Uterus (tissue), 4 donors: ENCODE data around the gene BAZ1B. TPM values are rescaled to one million over a fixed set of nuclear protein-coding genes. Genes with fewer than 3 reads are reported as not detected.
"Not testable (repeated sequence)": the region's sequence is repeated elsewhere in the genome, so short reads cannot be mapped to it uniquely, and the experiment has no call there.

ENCODE experiments used
- DNase-seq, 2 donors: peaks; one replicate each; pipeline ENCODE4 v3.0.0-alpha.2; 2019 to 2020
- H3K27ac ChIP-seq, 2 donors: fragments of 200-600 bp; sonication (generic); 1 replicate in 1 of 2; 2 replicates in 1 of 2; pipeline ENCODE4 v1.5.1; 2016 to 2018
- H3K27me3 ChIP-seq, 2 donors: fragments of 200-600 bp; sonication (generic); one replicate each; pipeline ENCODE4 v1.5.1; 2018 to 2019; ENCODE audit warnings: control low read depth in 1 of 2
- H3K36me3 ChIP-seq, 2 donors: fragments of 200-600 bp; sonication (generic); one replicate each; pipeline ENCODE4 v1.5.1; 2019; ENCODE audit warnings: control low read depth in 1 of 2
- H3K4me1 ChIP-seq, 2 donors: fragments of 200-600 bp; sonication (generic); one replicate each; pipeline ENCODE4 v1.5.1; 2018 to 2019; ENCODE audit warnings: control low read depth in 1 of 2
- H3K4me3 ChIP-seq, 2 donors: fragments of 200-600 bp; sonication (generic); 1 replicate in 1 of 2; 2 replicates in 1 of 2; pipeline ENCODE4 v1.5.1; 2018 to 2019; ENCODE audit warnings: mild to moderate bottlenecking in 1 of 2
- H3K9me3 ChIP-seq, 2 donors: fragments of 200-600 bp; sonication (generic); one replicate each; pipeline ENCODE4 v1.5.1; 2019; ENCODE audit warnings: control low read depth in 1 of 2
- POLR2A ChIP-seq, 2 donors: fragments of 450-650 bp; IDR thresholded peaks; one replicate each; pipeline ENCODE4 v1.6.1; 2016; ENCODE audit warnings: antibody characterized with exemption in 2 of 2, mild to moderate bottlenecking in 1 of 2, moderate library complexity in 1 of 2
- intact Hi-C: fragments of 100-400 bp; cut with DNase I; formaldehyde crosslinking; loops from one replicate; pipeline ENCODE4 v1.15.1; 2023; ENCODE audit warnings: low total_unique reads
- total RNA-seq, 4 donors: library from RNA; depleted of rRNA in 3 of 4; stranded (reverse); fragments of >200 nt in 3 of 4; gene quantifications; one replicate each; pipeline versions ENCODE4 v1.1.0 to v1.2.4, GENCODE V29; 2014 to 2023
- TF ChIP-seq, protein P1 (sequence below), 4 experiments: fragments of 200-600 bp in 2 of 4; fragments of 450-650 bp in 2 of 4; sonication (generic) in 2 of 4; IDR thresholded peaks; one replicate each; pipeline ENCODE4 v1.5.1; 2016 to 2019; ENCODE audit warnings: antibody characterized with exemption in 4 of 4, mild to moderate bottlenecking in 2 of 4, moderate library complexity in 1 of 4
- donor health status: DM: yes; HTN: yes; CAD: no.

BAZ1B gene
- total RNA-seq, 4 donors from 2014 or later, result 29.5 to 79.5 (median 59.8) TPM

DNA sequence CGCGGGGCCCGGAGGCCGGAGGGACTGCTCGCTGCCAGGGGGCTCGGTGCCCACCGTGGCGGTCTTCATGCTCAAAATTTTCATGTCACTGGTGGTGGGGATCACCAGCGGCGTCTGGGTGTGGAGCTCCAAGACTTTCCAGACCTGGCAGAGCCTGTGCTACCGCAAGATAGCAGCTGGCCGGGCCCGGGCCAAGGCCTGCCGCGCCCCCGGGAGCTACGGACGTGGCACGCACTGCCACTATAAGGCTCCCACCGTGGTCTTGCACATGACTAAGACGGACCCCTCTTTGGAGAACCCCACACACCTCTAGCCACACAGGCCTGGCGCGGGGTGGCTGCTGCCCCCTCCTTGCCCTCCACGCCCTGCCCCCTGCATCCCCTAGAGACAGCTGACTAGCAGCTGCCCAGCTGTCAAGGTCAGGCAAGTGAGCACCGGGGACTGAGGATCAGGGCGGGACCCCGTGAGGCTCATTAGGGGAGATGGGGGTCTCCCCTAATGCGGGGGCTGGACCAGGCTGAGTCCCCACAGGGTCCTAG, 86.6 kb downstream of the BAZ1B start:
- no peak for TF ChIP-seq POLR2A (IDR thresholded peaks at IDR 0.05)
- TF ChIP-seq, protein P1, sequence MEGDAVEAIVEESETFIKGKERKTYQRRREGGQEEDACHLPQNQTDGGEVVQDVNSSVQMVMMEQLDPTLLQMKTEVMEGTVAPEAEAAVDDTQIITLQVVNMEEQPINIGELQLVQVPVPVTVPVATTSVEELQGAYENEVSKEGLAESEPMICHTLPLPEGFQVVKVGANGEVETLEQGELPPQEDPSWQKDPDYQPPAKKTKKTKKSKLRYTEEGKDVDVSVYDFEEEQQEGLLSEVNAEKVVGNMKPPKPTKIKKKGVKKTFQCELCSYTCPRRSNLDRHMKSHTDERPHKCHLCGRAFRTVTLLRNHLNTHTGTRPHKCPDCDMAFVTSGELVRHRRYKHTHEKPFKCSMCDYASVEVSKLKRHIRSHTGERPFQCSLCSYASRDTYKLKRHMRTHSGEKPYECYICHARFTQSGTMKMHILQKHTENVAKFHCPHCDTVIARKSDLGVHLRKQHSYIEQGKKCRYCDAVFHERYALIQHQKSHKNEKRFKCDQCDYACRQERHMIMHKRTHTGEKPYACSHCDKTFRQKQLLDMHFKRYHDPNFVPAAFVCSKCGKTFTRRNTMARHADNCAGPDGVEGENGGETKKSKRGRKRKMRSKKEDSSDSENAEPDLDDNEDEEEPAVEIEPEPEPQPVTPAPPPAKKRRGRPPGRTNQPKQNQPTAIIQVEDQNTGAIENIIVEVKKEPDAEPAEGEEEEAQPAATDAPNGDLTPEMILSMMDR (IDR thresholded peaks at IDR 0.05), result no peak
- H3K4me1 ChIP-seq, result peaks cover 0 to 4% of the 10 kb centered on the region in 2 donors
- H3K27me3 ChIP-seq, result peaks cover 0 to 3% of the 10 kb centered on the region in 2 donors
- no peaks in the 10 kb centered on the region for H3K36me3 ChIP-seq
- no peak for DNase-seq
- no peak overlapping the region for H3K27ac ChIP-seq
- H3K4me3 ChIP-seq, result no peak overlapping the region
- intact Hi-C loops, result no loop called here
- H3K9me3 ChIP-seq, result peaks cover 0 to 6% of the 10 kb centered on the region in 2 donors

DNA sequence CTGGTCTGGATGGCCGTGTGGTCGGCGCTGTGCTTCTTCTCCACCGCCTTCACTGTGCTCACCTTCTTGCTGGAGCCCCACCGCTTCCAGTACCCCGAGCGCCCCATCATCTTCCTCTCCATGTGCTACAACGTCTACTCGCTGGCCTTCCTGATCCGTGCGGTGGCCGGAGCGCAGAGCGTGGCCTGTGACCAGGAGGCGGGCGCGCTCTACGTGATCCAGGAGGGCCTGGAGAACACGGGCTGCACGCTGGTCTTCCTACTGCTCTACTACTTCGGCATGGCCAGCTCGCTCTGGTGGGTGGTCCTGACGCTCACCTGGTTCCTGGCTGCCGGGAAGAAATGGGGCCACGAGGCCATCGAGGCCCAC, 87.4 kb downstream of the BAZ1B start:
- Histone ChIP-seq H3K36me3 (no peaks in the 10 kb centered on the region), H3K4me3 (no peak overlapping the region), H3K9me3 (peaks cover 0 to 6% of the 10 kb centered on the region in 2 donors), H3K27me3 (peaks cover 0 to 3% of the 10 kb centered on the region in 2 donors), H3K27ac (no peak overlapping the region), H3K4me1 (peaks cover 0 to 4% of the 10 kb centered on the region in 2 donors)
- no peak for DNase-seq
- TF ChIP-seq, protein P1 (IDR thresholded peaks at IDR 0.05), result no peak
- no peak for TF ChIP-seq POLR2A (IDR thresholded peaks at IDR 0.05)
- intact Hi-C loops, result no loop called here

DNA sequence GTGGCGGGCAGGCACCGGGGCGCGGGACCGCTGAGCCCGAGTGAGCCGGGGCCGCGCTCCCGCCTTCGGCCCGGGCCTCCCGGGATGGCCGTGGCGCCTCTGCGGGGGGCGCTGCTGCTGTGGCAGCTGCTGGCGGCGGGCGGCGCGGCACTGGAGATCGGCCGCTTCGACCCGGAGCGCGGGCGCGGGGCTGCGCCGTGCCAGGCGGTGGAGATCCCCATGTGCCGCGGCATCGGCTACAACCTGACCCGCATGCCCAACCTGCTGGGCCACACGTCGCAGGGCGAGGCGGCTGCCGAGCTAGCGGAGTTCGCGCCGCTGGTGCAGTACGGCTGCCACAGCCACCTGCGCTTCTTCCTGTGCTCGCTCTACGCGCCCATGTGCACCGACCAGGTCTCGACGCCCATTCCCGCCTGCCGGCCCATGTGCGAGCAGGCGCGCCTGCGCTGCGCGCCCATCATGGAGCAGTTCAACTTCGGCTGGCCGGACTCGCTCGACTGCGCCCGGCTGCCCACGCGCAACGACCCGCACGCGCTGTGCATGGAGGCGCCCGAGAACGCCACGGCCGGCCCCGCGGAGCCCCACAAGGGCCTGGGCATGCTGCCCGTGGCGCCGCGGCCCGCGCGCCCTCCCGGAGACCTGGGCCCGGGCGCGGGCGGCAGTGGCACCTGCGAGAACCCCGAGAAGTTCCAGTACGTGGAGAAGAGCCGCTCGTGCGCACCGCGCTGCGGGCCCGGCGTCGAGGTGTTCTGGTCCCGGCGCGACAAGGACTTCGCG, 88.0 kb downstream of the BAZ1B start:
- H3K36me3 ChIP-seq, result no peaks in the 10 kb centered on the region
- peaks cover 0 to 6% of the 10 kb centered on the region in 2 donors for H3K9me3 ChIP-seq
- no peak for TF ChIP-seq POLR2A (IDR thresholded peaks at IDR 0.05)
- H3K27ac ChIP-seq, result no peak overlapping the region
- intact Hi-C loops, result no loop called here
- peaks cover 0 to 6% of the 10 kb centered on the region in 2 donors for H3K27me3 ChIP-seq
- no peak for DNase-seq
- peaks cover 0 to 5% of the 10 kb centered on the region in 2 donors for H3K4me1 ChIP-seq
- peak overlapping the region in 1 of 2 donors; percentile 14 for H3K4me3 ChIP-seq

DNA sequence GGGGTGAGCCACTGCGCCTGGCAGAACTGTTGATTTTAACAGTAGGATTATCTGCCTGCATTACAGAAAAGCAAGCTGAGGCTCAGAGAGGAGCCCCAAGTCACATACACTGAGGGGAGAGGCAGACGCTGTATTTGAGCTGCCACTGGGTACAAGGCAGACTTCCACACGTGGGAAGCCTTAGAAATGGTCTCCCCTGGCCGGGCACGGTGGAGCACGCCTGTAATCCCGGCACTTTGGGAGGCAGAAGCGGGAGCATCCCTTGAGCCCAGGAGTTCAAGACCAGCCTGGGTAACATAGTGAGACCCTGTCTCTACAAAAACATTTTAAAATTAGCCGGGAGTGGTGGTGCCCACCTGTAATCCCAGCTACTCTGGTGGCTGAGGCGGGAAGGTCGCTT, 89.4 kb downstream of the BAZ1B start:
- Histone ChIP-seq H3K36me3 (no peaks in the 10 kb centered on the region), H3K4me3 (no peak overlapping the region), H3K27ac (no peak overlapping the region), H3K4me1 (peaks cover 0 to 7% of the 10 kb centered on the region in 2 donors), H3K27me3 (peaks cover 0 to 6% of the 10 kb centered on the region in 2 donors), H3K9me3 (peaks cover 0 to 6% of the 10 kb centered on the region in 2 donors)
- intact Hi-C loops, result no loop called here
- DNase-seq, result no peak
- TF ChIP-seq POLR2A (IDR thresholded peaks at IDR 0.05), result no peak
- TF ChIP-seq, protein P1 (IDR thresholded peaks at IDR 0.05), result no peak

DNA sequence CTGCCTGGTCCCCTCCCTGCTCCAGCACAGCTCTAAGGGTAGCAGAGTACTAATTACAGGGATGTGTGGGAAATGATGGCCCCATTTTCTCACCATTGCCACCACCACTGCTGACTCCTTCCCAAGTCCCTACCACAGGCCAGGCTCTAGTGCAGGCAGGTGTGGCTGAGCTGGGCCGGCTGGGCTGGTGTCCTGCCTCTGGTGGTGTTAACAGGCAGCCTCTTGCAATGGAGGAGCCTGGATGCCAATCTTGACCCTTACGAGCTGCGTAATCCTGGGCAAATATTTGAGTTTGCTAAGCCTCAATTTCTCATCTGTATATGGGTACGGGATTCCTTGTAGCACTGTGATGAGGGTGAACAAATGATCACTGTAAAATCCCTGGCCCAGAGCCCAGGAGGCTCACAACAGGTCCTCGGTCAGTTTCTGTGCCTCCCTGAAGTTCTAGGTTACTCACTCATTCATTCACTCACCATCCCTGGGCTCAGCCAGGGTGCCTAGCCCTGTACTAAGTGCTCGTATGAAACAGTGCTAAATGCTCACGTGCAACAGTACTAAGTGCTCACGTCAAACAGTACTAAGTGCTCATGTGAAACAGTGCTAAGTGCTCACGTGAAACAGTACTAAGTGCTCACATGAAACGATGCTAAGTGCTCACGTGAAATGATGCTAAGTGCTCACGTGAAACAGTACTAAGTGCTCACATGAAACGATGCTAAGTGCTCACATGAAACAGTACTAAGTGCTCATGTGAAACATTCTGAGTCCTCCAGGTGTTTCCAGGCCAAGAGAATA, 90.9 kb downstream of the BAZ1B start:
- Histone ChIP-seq H3K36me3 (no peaks in the 10 kb centered on the region), H3K27me3 (peaks cover 0 to 6% of the 10 kb centered on the region in 2 donors), H3K27ac (no peak overlapping the region), H3K4me3 (no peak overlapping the region), H3K9me3 (peaks cover 0 to 6% of the 10 kb centered on the region in 2 donors), H3K4me1 (peaks cover 0 to 7% of the 10 kb centered on the region in 2 donors)
- no peak for DNase-seq
- TF ChIP-seq POLR2A (IDR thresholded peaks at IDR 0.05), result no peak
- TF ChIP-seq, protein P1 (IDR thresholded peaks at IDR 0.05), result no peak
- intact Hi-C loops, result no loop called here

DNA sequence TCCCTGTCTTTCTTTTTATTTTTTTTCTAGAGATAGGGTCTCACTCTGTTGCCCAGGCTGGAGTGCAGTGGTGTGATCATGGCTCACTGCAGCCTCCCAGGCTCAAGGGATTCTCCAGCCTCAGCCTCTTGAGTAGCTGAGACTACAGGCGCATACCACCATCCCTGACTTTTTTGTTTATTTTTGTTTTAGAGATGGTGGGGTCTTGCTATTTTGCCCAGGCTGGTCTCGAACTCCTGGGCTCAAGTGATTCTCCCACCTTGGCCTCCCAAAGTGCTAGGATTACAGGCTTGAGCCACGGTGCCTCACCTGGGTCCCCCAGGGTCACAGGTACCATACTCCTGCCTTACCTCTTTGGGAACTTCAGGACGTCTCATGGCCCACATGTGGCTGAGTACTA, 91.6 kb downstream of the BAZ1B start:
- intact Hi-C loops, H3K9me3 ChIP-seq, H3K27me3 ChIP-seq, H3K36me3 ChIP-seq, H3K4me1 ChIP-seq, DNase-seq, H3K27ac ChIP-seq, H3K4me3 ChIP-seq: not testable (repeated sequence)
